Neural cell (in vitro differentiated cells): ENCODE data around the gene SPTLC2. TPM values are rescaled to one million over a fixed set of nuclear protein-coding genes. Genes with fewer than 3 reads are reported as not detected.

ENCODE experiments used
- H2AFZ ChIP-seq: fragments of 200-600, 300-800 bp; sonication (generic), shearing (Covaris generic); 2 replicates; pipeline ENCODE4 v1.6.0; 2014; ENCODE audit warnings: low read depth, mild to moderate bottlenecking, antibody characterized with exemption, low read length, moderate library complexity
- H3F3A ChIP-seq: fragments of 200-600 bp; shearing (Covaris generic); 2 replicates; pipeline ENCODE4 v1.6.1; 2016; ENCODE audit warnings: mild to moderate bottlenecking, moderate library complexity, mixed read lengths, antibody characterized with exemption, low read length; ENCODE audit not compliant: insufficient read depth, poor library complexity, severe bottlenecking
- H3K27ac ChIP-seq: fragments of 200-600, 300-800 bp; sonication (generic), shearing (Covaris generic); 2 replicates; pipeline ENCODE4 v1.5.1; 2014; ENCODE audit warnings: mild to moderate bottlenecking, low read length, moderate library complexity
- H3K27me3 ChIP-seq: fragments of 300-800, 200-600 bp; sonication (generic), shearing (Covaris generic); 2 replicates; pipeline ENCODE4 v1.6.0; 2014; ENCODE audit warnings: mild to moderate bottlenecking, low read depth, low read length, moderate library complexity; ENCODE audit not compliant: insufficient read depth
- H3K36me3 ChIP-seq: fragments of 300-800, 200-600 bp; sonication (generic), shearing (Covaris generic); 2 replicates; pipeline ENCODE4 v1.5.1; 2014; ENCODE audit warnings: mild to moderate bottlenecking, antibody characterized with exemption, low read length, moderate library complexity; ENCODE audit not compliant: insufficient read depth
- H3K4me2 ChIP-seq: fragments of 300-800, 200-600 bp; sonication (generic), shearing (Covaris generic); 2 replicates; pipeline ENCODE4 v1.6.0; 2014; ENCODE audit warnings: mild to moderate bottlenecking, low read length
- H3K4me3 ChIP-seq: fragments of 300-800, 200-600 bp; sonication (generic), shearing (Covaris generic); 2 replicates; pipeline ENCODE4 v1.5.1; 2014; ENCODE audit warnings: mild to moderate bottlenecking, low read length, moderate library complexity
- H3K79me2 ChIP-seq: fragments of 200-600 bp; shearing (Covaris generic); replicated peaks from 2 replicates; pipeline ENCODE4 v1.6.0; 2014; ENCODE audit warnings: mild to moderate bottlenecking, low read length, moderate library complexity; ENCODE audit not compliant: insufficient read depth
- H3K9ac ChIP-seq: fragments of 300-800, 200-600 bp; sonication (generic), shearing (Covaris generic); 2 replicates; pipeline ENCODE4 v1.6.1; 2016; ENCODE audit warnings: mild to moderate bottlenecking, low read length, mixed read lengths
- H3K9me2 ChIP-seq: fragments of 200-600 bp; shearing (Covaris generic); 2 replicates; pipeline ENCODE4 v1.6.1; 2016; ENCODE audit warnings: mild to moderate bottlenecking, low read length, mixed read lengths; ENCODE audit not compliant: insufficient read depth
- H3K9me3 ChIP-seq: fragments of 200-600, 300-800 bp; sonication (generic), shearing (Covaris generic); 2 replicates; pipeline ENCODE4 v1.6.1; 2016; ENCODE audit warnings: mild to moderate bottlenecking, mixed run types, low read length, moderate library complexity, mixed read lengths
- H4K20me1 ChIP-seq: fragments of 200-600 bp; shearing (Covaris generic); 2 replicates; pipeline ENCODE4 v1.6.1; 2016; ENCODE audit warnings: mild to moderate bottlenecking, mixed run types; ENCODE audit not compliant: insufficient read depth
- EP300 ChIP-seq: fragments of 450-650 bp; conservative IDR thresholded peaks from 2 replicates; pipeline ENCODE4 v1.6.1; 2014; ENCODE audit warnings: antibody characterized with exemption, mild to moderate bottlenecking, moderate library complexity; ENCODE audit not compliant: poor library complexity, severe bottlenecking
- EZH2 ChIP-seq: fragments of 200-600, 300-800 bp; shearing (Covaris generic), sonication (generic); IDR thresholded peaks from 2 replicates; pipeline ENCODE4 v1.6.1; 2014; ENCODE audit warnings: antibody characterized with exemption, low read length, borderline replicate concordance, mild to moderate bottlenecking; ENCODE audit not compliant: insufficient read depth, poor library complexity, severe bottlenecking
- MXI1 ChIP-seq: fragments of 450-650 bp; conservative IDR thresholded peaks from 2 replicates; pipeline ENCODE4 v1.6.1; 2014; ENCODE audit warnings: antibody characterized with exemption, mild to moderate bottlenecking; ENCODE audit not compliant: poor library complexity, severe bottlenecking
- POLR2AphosphoS5 ChIP-seq: IDR thresholded peaks from 2 replicates; pipeline ENCODE4 v1.6.1; 2012
- RAD21 ChIP-seq: fragments of 450-650 bp; conservative IDR thresholded peaks from 2 replicates; pipeline ENCODE4 v1.6.1; 2014; ENCODE audit warnings: antibody characterized with exemption, mild to moderate bottlenecking, moderate library complexity
- SMC3 ChIP-seq: fragments of 450-650 bp; conservative IDR thresholded peaks from 2 replicates; pipeline ENCODE4 v1.6.1; 2014; ENCODE audit warnings: antibody characterized with exemption, mild to moderate bottlenecking, moderate library complexity; ENCODE audit not compliant: poor library complexity
- TAF1 ChIP-seq: IDR thresholded peaks from 2 replicates; pipeline ENCODE4 v1.6.1; 2012; ENCODE audit warnings: low read depth
- polyA plus RNA-seq: library from polyadenylated mRNA; depleted of rRNA; stranded (reverse); fragments of >200 nt; gene quantifications from 2 replicates; pipeline ENCODE4 v1.2.3, GENCODE V29; 2014
- TF ChIP-seq, protein P1 (sequence below): IDR thresholded peaks from 2 replicates; pipeline ENCODE4 v1.6.1; 2012; ENCODE audit warnings: borderline replicate concordance
- TF ChIP-seq, protein P2 (sequence below): fragments of 450-650 bp; IDR thresholded peaks from 2 replicates; pipeline ENCODE4 v1.5.1; 2014; ENCODE audit warnings: antibody characterized with exemption, mild to moderate bottlenecking, moderate library complexity; ENCODE audit not compliant: poor library complexity, severe bottlenecking

SPTLC2 gene
- polyA plus RNA-seq, 1 donor from 2014 or later, result 15.1 TPM

DNA sequence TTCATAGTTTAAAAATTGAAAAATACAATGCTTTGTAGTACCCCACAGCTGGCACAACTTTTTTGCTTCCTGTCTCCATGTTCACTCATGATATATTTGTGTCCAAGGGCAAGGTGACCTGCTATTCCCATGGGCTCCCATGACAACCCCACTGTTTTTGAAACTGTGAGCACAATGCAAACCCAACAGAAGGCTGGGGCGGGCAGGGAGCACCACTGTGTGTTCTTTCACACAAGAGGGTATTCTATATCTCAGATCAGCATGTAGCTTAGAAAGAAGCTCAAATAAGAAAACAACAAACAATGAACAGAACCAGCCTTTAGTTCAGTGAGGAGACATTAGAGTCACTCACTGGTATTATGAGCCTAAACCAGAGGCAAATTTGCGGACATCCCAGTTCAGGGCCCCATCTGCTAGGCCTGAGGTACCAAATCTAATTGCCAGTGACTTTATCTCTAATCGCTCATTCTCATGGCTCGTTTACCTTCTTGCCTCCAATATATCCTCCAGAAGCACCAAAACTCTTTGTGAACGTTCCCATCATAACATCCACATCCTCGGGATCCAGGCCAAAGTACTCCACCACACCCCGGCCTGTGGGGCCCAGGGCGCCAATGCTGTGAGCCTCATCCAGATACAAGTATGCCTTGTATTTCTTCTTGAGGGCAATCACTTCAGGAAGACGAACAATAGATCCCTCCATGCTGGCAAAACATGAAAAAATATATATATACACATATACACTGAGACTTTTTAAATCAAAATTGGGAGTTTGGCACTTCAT is 61.4 kb downstream of the SPTLC2 start:
- H3K4me3 ChIP-seq, result no peak overlapping the region
- no peak overlapping the region for H3K9ac ChIP-seq
- no peaks in the 10 kb centered on the region for H3K9me2 ChIP-seq
- H4K20me1 ChIP-seq, result no peaks in the 10 kb centered on the region
- no peaks in the 10 kb centered on the region for H3F3A ChIP-seq
- no peak overlapping the region for H2AFZ ChIP-seq
- no peaks in the 10 kb centered on the region for H3K27me3 ChIP-seq
- no peaks in the 10 kb centered on the region for H3K36me3 ChIP-seq
- no peaks in the 10 kb centered on the region for H3K79me2 ChIP-seq
- no peak overlapping the region for H3K4me2 ChIP-seq
- no peak overlapping the region for H3K27ac ChIP-seq
- TF ChIP-seq RAD21 (no peak), EP300 (no peak), EZH2 (no peak), MXI1 (no peak), SMC3 (no peak), TAF1 (no peak), POLR2AphosphoS5 (no peak)
- TF ChIP-seq, protein P1, sequence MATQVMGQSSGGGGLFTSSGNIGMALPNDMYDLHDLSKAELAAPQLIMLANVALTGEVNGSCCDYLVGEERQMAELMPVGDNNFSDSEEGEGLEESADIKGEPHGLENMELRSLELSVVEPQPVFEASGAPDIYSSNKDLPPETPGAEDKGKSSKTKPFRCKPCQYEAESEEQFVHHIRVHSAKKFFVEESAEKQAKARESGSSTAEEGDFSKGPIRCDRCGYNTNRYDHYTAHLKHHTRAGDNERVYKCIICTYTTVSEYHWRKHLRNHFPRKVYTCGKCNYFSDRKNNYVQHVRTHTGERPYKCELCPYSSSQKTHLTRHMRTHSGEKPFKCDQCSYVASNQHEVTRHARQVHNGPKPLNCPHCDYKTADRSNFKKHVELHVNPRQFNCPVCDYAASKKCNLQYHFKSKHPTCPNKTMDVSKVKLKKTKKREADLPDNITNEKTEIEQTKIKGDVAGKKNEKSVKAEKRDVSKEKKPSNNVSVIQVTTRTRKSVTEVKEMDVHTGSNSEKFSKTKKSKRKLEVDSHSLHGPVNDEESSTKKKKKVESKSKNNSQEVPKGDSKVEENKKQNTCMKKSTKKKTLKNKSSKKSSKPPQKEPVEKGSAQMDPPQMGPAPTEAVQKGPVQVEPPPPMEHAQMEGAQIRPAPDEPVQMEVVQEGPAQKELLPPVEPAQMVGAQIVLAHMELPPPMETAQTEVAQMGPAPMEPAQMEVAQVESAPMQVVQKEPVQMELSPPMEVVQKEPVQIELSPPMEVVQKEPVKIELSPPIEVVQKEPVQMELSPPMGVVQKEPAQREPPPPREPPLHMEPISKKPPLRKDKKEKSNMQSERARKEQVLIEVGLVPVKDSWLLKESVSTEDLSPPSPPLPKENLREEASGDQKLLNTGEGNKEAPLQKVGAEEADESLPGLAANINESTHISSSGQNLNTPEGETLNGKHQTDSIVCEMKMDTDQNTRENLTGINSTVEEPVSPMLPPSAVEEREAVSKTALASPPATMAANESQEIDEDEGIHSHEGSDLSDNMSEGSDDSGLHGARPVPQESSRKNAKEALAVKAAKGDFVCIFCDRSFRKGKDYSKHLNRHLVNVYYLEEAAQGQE, result no peak
- TF ChIP-seq, protein P2, sequence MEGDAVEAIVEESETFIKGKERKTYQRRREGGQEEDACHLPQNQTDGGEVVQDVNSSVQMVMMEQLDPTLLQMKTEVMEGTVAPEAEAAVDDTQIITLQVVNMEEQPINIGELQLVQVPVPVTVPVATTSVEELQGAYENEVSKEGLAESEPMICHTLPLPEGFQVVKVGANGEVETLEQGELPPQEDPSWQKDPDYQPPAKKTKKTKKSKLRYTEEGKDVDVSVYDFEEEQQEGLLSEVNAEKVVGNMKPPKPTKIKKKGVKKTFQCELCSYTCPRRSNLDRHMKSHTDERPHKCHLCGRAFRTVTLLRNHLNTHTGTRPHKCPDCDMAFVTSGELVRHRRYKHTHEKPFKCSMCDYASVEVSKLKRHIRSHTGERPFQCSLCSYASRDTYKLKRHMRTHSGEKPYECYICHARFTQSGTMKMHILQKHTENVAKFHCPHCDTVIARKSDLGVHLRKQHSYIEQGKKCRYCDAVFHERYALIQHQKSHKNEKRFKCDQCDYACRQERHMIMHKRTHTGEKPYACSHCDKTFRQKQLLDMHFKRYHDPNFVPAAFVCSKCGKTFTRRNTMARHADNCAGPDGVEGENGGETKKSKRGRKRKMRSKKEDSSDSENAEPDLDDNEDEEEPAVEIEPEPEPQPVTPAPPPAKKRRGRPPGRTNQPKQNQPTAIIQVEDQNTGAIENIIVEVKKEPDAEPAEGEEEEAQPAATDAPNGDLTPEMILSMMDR, result no peak
- H3K9me3 ChIP-seq, result no peaks in the 10 kb centered on the region

DNA sequence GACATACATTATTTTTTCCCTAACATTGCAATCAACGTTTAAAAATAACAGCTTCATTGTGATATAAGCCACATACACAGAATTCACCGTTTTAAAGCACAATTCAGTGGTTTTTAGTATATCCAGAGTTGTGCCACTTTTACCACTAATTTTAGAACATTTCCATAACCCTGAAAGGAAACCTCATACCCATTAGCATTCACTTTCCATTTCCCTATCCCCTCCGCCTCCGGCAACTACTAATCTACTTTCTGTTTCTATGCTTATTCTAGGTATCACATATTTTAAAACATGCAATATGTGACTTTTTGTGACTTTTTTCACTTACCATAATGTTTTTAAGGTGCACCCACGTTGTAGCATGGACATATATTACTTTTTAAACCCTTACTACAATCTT is 62.2 kb downstream of the SPTLC2 start:
- Histone ChIP-seq H3K9me2 (no peaks in the 10 kb centered on the region), H3K9me3 (no peaks in the 10 kb centered on the region), H3K9ac (no peak overlapping the region), H3F3A (no peaks in the 10 kb centered on the region), H3K79me2 (no peaks in the 10 kb centered on the region), H2AFZ (no peak overlapping the region), H3K36me3 (no peaks in the 10 kb centered on the region), H3K4me3 (no peak overlapping the region), H3K27me3 (no peaks in the 10 kb centered on the region), H3K27ac (no peak overlapping the region), H3K4me2 (no peak overlapping the region), H4K20me1 (no peaks in the 10 kb centered on the region)
- TF ChIP-seq, protein P1, result no peak
- TF ChIP-seq TAF1 (no peak), RAD21 (no peak), EZH2 (no peak), MXI1 (no peak), EP300 (no peak), POLR2AphosphoS5 (no peak), SMC3 (no peak)
- TF ChIP-seq, protein P2, result no peak
